Endometrial microvascular endothelial cells (primary cell): ENCODE measurements around the gene KCNS3. TPM values are rescaled to one million over a fixed set of nuclear protein-coding genes. Genes with fewer than 3 reads are reported as not detected.
"Not testable (repeated sequence)": the region's sequence is repeated elsewhere in the genome, so short reads cannot be mapped to it uniquely, and the experiment has no call there.

Source experiments
- in situ Hi-C: cut with HindIII; loops from 2 replicates; pipeline ENCODE4 v1.10.0; 2017; ENCODE audit warnings: low sequenced_read_pairs, low pct_unique_long_range_greater_than_20kb; ENCODE audit errors: inconsistent ontology term
- total RNA-seq: library from RNA; depleted of rRNA; stranded (reverse); fragments of >200 nt; gene quantifications from one replicate; pipeline ENCODE4 v1.2.3, GENCODE V29; 2015; ENCODE audit errors: inconsistent ontology term

Gene KCNS3
- total RNA-seq, 1 donor from 2014 or later, result 1.1 TPM

- in situ Hi-C loops, result no loop called here
Measured at GRCh38 chr2:17934721-17935120, 56.3 kb downstream of the KCNS3 start.

GRCh38 chr2:17935242-17935885, 56.9 kb downstream of the KCNS3 start:
- in situ Hi-C loops, result no loop called here

GRCh38 chr2:17936599-17936998, 58.1 kb downstream of the KCNS3 start:
- in situ Hi-C loops, result no loop called here

- in situ Hi-C loops, result no loop called here
Measured at GRCh38 chr2:17940091-17940630, 61.7 kb downstream of the KCNS3 start.

GRCh38 chr2:17943444-17943843, 65.0 kb downstream of the KCNS3 start:
- in situ Hi-C loops, result no loop called here

- in situ Hi-C loops, result no loop called here
Measured at GRCh38 chr2:17947113-17947512, 68.6 kb downstream of the KCNS3 start.

- in situ Hi-C loops, result no loop called here
Measured at GRCh38 chr2:17950006-17950405, 71.5 kb downstream of the KCNS3 start.

GRCh38 chr2:17951563-17951962, 73.1 kb downstream of the KCNS3 start:
- in situ Hi-C loops, result no loop called here

- in situ Hi-C loops, result no loop called here
Measured at GRCh38 chr2:17958466-17959092, 80.1 kb downstream of the KCNS3 start.

GRCh38 chr2:17959356-17959755, 80.9 kb downstream of the KCNS3 start:
- in situ Hi-C loops, result no loop called here

- in situ Hi-C loops, result no loop called here
Measured at GRCh38 chr2:17959833-17960232, 81.4 kb downstream of the KCNS3 start.

GRCh38 chr2:17960925-17961324, 82.5 kb downstream of the KCNS3 start:
- in situ Hi-C loops, result no loop called here

- in situ Hi-C loops, result no loop called here
Measured at GRCh38 chr2:17961789-17962188, 83.3 kb downstream of the KCNS3 start.

GRCh38 chr2:17962876-17963275, 84.4 kb downstream of the KCNS3 start:
- in situ Hi-C loops, result no loop called here

GRCh38 chr2:17963571-17963970, 85.1 kb downstream of the KCNS3 start:
- in situ Hi-C loops, result not testable (repeated sequence)

GRCh38 chr2:17965196-17965595, 86.7 kb downstream of the KCNS3 start:
- in situ Hi-C loops, result no loop called here

GRCh38 chr2:17966798-17967197, 88.3 kb downstream of the KCNS3 start:
- in situ Hi-C loops, result no loop called here

- in situ Hi-C loops, result no loop called here
Measured at GRCh38 chr2:17969661-17970060, 91.2 kb downstream of the KCNS3 start.

- in situ Hi-C loops, result no loop called here
Measured at GRCh38 chr2:17971531-17972125, 93.2 kb downstream of the KCNS3 start.

GRCh38 chr2:17972991-17973390, 94.5 kb downstream of the KCNS3 start:
- in situ Hi-C loops, result no loop called here
